Transverse colon (tissue), 4 donors: ENCODE results near the gene GABBR2.

ENCODE experiments used
- CTCF ChIP-seq, 5 experiments: fragments of 200-600 bp in 3 of 5; fragments of 450-650 bp in 2 of 5; sonication (generic) in 3 of 5; IDR thresholded peaks; 1 replicate in 2 of 5; 2 replicates in 3 of 5; pipeline ENCODE4 v1.5.1; 2016 to 2017; ENCODE audit warnings: antibody characterized with exemption in 5 of 5, inconsistent platforms in 3 of 5, mild to moderate bottlenecking in 2 of 5, moderate library complexity in 1 of 5
- EP300 ChIP-seq: sonication (generic); formaldehyde crosslinking; IDR thresholded peaks from one replicate; pipeline ENCODE4 v1.6.1; 2017; ENCODE audit warnings: antibody characterized with exemption, low read depth
- POLR2A ChIP-seq: fragments of 450-650 bp; IDR thresholded peaks from one replicate; pipeline ENCODE4 v1.6.1; 2016; ENCODE audit warnings: antibody characterized with exemption, mild to moderate bottlenecking, moderate library complexity
- POLR2AphosphoS5 ChIP-seq, 3 donors: sonication (generic); formaldehyde crosslinking; IDR thresholded peaks; one replicate each; pipeline ENCODE4 v1.6.1; 2016; ENCODE audit warnings: antibody characterized with exemption in 3 of 3

DNA sequence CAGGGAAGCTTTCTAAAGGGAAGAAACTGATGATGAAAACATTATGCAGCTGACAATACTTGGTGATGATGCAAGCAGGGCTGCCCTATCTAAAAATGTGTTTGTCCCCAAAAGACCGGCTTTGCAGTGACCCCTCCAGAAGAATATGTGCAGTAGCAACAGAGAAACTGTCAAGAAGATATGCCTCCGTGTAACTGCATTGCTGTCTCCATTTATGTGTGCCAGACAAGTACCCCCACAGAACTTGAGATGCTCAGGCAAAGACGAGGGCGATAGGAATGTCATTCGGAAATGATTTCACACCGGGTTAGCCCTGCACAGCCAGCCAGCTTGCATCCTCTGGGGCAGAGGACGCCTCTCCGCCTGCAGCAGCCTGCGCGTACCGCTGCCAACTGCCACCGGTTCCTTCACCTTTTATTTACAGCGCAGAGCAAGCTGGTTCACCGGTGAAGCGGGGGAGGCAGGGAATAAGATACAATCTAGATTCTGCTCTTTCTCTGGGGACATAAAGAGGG is 2.0 kb downstream of the GABBR2 start:
- no peak for TF ChIP-seq CTCF (IDR thresholded peaks at IDR 0.05)
- no peak for TF ChIP-seq EP300
- TF ChIP-seq POLR2AphosphoS5 (IDR thresholded peaks at IDR 0.05) = no peak
- TF ChIP-seq POLR2A = no peak
